EL (cell line): ENCODE results near the gene ZDHHC11.
"Not testable (repeated sequence)": the region's sequence is repeated elsewhere in the genome, so short reads cannot be mapped to it uniquely, and the experiment has no call there.

Experiments used
- DNase-seq: peaks from one replicate; pipeline ENCODE4 v3.0.0-alpha.2; 2016

Gene ZDHHC11

DNA sequence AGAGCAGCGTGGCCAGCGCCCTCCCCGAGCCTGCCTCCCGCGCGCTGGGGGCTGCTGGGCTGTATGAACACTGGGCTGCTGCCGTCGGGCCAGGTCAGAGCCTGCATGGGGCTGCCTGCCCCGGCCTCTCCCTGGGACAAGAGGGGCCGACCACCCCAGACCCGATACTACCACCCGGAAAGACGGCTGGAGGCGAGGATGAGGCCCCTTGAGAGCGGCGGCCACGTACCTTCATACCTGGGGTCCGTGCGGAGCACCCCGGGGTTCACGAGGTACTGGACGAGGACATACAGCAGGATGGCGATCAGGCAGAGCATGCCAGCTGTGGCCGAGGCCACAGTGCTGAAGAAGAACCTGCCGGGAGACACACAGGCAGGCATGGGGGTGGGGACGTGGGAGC is 7.4 kb downstream of the ZDHHC11 start:
- DNase-seq: not testable (repeated sequence)

DNA sequence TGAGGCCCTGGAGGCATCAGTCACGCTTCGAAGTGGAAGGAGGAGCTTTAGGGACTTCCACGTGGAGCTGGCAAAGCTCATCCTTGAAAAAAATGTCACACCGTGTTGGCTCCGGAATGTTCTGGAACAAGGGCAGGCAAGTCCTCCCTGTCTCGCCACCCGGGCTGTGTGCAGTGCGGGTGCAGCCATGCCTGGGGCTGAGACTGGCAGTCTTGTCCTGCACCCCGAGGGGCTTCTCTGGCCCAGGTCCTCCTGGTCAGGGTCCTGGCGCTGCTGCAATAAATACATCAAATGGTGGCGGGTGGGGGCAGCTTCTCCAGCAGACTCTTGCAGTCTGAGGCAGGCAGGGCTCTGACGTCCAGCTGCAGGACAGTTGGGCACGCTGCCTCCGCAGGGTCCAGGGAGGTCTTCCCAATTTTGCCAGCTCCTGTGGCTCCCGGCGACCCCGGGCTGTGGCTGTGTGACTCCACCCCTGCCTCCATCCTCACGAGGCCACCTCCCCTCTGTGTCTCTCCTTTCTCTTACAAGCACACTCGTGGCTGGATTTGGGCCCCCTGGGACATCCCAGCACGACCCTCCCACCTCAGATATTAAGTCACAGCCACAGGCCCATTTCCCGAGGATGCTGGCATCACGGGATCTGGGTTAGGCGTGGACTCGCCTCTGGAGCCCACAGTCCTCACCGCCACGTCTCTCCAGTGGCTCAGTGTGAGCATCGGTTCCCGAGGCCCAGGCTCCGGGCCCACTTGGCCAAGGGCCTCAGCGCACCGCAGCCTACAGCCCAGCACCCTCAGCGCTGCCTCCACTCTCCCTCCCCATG is 8.2 kb downstream of the ZDHHC11 start:
- DNase-seq: peak; percentile 0

DNA sequence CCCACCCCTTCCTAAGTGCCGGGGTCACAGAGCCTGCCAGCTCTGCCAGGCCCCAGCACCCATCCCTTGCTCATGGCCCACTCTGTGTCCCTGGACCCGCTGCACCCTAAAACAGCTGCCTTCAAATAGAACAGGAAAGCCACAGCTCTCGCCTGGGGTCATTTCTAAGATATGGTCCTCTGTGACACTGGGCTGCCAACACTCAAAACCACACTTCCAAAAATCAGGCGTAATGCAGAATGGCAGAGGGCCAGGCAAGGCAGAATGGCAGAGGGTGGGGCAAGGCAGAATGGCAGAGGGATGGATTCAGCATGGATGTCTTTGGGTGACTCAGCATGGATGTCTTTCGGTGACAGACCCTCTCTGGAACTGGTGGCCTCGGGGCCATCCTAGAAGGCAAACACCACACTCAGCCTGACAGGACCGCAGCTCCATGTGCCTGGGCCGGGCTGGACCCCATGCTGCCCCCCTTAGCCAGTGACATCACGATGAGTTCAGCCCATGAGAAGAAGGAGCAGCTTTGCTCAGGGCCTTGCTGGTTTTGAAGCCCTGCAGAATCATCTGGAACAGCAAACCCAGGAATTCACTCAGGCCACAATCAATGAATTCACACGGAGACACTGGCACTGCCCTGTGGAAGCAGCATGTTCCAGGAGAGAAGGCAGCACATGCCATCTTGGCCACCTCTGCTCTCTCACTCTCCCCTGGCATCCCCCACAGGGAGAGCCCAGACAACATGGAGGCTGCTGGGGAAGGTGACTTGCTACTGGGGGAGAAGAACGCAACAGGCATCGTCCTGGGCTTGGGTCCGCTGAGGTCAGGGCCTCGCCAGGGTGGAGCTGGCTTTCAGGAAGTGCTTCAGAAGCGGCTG is 9.0 kb downstream of the ZDHHC11 start:
- DNase-seq: peak; percentile 18

DNA sequence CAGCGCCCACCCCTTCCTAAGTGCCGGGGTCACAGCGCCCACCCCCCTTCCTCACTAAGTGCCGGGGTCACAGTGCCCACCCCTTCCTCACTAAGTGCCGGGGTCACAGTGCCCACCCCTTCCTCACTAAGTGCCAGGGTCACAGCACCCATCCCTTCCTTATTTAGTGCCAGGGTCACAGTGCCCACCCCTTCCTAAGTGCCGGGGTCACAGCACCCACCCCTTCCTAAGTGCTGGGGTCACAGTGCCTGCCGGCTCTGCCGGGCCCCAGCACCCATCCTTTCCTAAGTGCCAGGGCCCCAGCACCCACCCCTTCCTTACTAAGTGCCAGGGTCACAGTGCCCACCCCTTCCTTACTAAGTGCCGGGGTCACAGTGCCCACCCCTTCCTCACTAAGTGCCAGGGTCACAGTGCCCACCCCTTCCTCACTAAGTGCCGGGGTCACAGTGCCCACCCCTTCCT is 9.8 kb downstream of the ZDHHC11 start:
- DNase-seq: not testable (repeated sequence)

DNA sequence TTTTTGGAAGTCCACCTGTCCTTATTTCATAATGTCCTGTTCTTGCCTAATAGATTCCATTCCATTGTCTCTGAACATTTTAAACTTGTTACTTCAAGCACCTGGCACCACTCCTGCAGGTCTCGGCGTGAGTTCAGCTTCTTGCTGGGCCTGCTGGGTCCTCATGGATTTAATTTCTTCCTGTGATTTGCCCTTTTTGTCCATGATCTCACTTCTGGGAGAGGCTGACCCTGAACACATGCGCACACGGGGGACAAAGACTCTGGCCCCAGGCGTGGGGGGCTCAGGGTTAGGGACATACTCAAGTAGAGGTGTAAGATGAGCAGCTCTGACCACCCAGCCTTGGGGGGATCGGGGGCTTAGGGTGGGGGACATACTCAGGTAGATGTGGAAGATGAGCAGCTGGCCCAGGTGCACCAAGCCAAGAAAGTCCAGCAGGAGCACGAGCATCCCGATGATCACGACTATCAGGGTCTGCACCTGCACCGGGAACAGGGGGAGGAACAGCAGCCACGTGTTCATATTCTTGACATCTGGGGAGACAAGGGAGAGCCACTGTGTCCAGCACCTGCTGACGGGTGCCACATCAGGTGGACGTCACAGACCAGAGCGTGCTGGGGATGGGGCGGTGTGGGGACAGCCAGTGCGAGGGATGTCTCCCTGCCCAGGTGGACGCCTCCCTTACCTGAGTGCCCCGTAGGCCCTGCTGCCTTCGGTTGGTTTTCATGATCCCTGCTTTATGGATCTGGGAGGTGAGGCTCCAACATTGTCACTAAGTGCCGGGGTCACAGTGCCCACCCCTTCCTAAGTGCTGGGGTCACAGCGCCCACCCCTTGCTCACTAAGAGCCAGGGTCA is 10.4 kb downstream of the ZDHHC11 start:
- peak; percentile 0 for DNase-seq

DNA sequence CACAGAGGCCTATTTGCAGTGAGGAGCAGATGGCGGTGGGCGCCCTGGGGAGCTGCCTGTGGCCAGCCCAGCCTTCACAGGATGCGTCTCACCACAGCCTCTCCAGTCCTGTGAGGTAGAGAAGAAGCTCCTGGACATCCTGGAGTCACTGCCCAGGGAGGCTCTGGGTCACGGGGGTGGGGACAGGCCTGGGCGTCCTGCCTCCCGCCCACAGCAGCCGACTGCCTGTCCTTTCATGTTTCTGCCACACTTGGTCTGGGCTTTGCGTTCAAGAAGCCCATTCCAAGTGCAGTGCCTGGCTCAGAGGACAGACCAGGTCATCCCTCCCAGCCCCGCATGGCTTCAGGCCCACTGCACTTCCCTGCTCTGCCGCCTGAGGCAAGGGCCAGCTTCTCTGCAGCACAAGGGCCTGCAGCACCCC is 12.3 kb downstream of the ZDHHC11 start:
- peak; percentile 0 for DNase-seq

DNA sequence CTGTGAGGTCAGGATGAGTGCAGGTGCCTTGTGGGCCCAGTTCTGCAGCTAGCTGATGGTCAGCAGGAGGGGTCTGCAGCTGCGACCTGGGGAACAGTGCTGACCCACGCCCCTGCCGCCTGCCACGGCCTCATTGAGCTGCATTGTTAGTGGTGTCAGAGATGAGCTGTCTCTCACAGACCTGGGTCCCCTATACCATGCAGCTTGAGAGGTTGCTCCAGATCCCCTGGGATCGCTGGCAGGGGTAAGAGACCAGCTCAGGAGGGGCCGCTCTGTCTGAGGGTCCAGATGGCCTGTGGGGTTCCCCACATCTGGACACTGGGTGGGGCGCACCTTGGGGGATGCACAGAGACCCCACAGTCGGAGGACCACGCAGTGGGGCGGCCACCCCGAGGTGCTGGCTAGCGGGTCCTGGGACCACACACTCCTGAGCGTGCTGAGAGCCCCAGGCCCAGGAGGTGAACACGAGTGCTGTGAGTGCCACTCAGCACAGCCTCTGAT is 13.1 kb downstream of the ZDHHC11 start:
- DNase-seq: not testable (repeated sequence)

DNA sequence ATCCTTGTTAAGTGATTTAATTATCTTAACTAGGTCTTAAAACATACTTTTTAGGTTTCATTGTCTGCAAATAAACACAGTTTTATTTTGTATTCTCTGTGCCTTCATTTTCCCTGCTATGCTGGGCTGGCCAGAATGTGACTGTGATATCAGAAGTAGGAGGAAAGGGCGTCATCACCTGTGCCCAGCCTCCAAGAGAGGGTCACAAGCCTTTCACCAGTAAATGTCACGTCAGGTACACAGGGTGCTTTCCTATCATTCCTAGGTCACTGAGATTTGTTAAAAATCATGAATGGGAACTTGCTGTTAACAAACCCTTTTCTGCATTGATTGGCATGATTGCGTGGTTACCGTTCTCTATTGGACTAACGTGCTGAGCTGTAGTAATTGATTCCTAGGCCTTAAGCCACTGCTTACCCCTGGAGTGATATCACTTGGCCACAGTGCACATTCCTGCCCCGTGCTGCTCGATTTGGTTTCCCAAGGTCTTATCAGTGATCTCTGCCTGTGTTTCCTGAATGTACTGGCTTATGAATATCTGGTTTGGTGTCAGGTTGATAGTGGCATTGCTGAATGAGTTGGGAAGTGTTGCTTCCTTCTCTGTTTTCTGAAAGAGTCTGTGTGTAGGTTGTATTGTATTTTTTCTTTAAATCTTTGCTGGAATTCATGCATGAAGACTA is 14.7 kb downstream of the ZDHHC11 start:
- DNase-seq: not testable (repeated sequence)

DNA sequence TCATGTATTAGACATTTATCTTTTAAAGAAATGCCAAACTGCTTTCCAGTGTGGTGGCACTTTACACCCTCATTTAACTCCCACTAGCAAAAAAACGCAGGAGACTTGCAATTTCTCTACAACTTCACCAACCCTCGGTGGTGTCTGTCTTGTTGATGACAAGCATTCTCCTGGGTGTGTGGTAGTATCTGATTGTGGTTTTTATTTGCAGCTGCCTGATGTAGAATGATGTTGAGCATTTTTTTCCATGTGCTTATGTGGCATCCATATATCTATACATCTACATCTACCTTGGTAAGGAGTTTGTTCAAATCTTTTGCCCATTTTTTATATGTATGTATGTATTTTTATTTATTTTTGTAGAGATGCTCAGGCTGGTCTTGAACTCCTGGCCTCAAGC is 16.8 kb downstream of the ZDHHC11 start:
- DNase-seq: not testable (repeated sequence)

DNA sequence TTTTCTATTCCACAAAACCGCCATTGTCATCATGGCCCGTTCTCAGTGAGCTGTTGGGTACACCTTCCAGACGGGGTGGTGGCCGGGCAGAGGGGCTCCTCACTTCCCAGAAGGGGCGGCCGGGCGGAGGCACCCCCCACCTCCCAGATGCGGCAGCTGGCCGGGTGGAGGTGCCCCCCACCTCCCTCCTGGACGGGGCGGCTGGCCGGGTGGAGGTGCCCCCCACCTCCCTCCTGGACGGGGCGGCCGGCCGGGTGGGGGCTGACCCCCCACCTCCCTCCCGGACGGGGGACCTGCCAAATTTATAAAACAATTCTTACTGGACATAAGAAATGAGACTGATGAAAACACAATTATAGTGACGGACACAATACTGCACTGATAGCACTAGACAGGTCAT is 22.6 kb downstream of the ZDHHC11 start:
- DNase-seq: not testable (repeated sequence)

DNA sequence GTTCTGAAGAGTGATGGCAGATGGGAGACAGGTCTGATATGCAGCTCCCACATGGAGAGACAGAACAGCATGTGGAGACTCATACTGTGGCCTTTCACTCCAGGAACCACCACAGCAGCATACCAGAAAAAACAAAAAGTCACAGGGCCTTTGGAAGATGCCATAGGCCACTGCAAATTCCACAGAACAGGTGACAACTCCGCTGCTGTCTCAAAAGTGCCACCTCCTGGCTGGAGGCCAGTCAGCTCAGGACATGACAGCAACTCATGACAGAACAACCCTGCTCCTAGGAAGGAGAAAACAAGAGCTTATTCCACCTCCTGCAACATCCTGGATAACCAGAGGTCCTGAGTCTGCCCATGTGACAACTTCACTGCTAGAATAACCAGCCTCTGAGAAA is 25.2 kb downstream of the ZDHHC11 start:
- DNase-seq: not testable (repeated sequence)

DNA sequence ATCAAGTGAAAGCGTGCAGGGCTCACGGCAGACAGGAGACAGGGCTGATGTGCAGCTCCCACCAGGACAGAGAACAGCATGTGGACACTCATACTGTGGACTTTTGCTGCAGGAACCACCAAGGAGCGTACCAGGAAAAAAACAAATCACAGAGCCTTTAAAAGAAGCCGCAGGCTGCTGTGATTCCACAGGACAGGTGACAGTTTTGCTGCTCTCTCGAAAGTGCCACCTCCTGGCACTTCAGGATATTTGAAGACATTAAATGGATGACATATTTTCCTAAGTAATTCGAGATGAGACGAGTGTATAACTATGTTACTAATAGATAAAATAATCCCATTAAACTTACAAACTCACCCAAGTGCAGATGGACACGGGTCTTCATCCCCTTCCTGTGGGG is 29.3 kb downstream of the ZDHHC11 start:
- DNase-seq: no peak

DNA sequence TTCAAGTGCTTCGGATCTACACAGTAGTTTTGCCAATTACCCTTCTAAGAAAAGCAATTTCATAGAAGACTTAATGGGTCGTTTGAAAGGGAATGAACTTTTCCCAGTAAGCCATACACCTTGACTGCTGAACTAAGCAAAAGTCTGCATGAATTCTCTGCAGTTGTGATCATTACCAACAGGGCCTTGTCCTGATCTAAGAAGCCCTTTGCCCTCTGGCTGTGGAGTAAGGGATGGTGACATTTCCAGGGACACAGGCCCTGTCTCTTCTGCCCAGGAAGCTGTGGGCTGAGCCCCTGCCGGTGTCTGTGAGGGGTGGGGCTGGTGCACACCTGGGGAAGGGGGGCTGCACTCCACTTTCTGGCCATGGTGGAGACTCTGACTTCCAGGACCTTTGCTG is 30.5 kb downstream of the ZDHHC11 start:
- no peak for DNase-seq

DNA sequence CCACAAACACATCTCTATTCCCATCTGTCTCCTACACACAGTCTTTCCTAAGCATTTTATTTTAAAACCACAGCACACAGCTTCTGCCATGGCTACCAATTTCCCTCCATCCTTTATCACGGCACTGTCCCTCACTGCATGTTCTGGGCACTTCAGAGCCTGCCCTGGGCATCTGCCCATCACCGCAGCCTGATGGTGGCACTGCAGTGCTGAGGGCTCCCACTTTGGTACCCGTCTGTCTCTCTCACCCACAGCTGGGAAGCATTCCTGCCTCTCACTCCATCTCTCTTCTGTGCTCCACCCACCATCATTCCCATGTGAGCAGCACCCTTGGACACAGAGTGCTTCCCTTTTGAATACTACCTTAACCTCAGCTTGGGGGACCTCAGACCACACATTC is 31.7 kb downstream of the ZDHHC11 start:
- no peak for DNase-seq

DNA sequence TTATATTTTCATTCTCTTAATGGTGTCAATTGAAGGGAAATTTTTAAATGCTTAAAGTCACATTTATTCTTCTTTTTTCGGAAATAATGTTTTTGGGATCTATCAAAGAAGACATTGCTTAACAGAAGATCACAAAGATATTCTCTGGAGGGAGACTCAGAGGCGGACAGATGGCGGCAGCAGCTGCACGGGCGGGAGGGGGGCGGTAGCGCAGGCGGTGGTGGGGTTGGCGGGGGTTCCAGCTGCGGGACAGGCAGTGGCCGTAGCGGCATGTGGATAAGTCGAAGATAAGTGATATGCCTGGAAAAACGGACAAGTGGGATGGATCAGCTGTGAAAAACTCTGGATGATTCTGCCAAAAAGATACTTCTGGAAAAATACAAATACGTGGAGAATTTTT is 34.6 kb downstream of the ZDHHC11 start:
- DNase-seq: no peak

DNA sequence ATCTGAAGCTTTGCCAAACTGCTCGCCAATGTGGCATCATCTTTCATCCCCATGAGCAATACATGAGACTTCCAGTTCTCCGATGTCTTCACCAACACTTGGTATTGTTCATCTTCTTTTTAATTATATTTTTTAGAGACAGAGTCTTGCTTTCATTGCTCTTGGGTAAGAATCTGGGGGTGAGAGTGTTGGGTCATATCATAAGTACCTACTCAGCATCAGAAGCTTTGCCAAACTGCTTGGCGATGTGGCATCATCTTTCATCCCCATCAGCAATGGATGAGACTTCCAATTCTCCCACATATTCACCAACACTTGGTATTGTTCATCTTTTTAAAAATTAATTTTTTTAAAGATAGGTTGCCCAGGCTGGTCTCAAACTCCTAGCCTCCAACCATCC is 35.3 kb downstream of the ZDHHC11 start:
- no peak for DNase-seq

DNA sequence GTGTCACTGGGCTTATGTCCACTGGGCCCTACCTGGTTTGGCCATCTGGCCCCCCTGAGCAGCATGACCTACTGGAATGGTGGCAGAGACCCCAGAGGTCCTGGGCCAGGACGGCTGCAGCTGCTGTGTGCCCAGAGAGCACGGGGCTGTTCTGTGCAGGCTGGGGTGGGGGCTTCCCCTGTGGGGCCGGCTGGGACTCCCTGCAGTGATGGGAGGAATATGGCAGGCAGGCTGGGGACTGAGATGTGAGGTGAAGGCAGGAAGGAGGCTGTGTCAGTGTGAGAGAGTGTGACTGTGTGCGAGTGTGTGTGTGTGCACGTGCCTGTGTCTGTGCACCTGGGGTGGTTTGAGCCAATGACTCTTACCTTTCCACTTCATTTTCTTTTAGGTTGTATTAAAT is 37.2 kb downstream of the ZDHHC11 start:
- not testable (repeated sequence) for DNase-seq

DNA sequence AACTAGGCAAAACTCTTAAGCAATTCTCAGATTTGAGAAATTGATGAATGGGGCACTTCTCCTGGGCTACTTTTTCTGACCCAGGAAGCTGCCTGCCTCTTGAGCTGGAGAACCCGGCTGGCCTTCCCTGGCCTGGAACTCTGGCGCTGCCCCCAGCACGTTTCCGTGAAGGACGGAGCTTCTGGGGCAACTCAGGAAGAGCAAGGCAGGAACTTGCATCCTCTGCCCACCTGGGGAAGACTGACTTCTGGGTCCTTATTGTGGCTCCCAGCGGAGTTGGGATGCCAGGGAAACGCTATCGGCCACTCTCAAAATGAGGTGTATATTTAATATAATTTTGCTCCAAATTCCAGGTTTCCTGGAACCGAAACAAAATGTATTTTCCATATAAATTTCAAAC is 39.4 kb downstream of the ZDHHC11 start:
- not testable (repeated sequence) for DNase-seq

DNA sequence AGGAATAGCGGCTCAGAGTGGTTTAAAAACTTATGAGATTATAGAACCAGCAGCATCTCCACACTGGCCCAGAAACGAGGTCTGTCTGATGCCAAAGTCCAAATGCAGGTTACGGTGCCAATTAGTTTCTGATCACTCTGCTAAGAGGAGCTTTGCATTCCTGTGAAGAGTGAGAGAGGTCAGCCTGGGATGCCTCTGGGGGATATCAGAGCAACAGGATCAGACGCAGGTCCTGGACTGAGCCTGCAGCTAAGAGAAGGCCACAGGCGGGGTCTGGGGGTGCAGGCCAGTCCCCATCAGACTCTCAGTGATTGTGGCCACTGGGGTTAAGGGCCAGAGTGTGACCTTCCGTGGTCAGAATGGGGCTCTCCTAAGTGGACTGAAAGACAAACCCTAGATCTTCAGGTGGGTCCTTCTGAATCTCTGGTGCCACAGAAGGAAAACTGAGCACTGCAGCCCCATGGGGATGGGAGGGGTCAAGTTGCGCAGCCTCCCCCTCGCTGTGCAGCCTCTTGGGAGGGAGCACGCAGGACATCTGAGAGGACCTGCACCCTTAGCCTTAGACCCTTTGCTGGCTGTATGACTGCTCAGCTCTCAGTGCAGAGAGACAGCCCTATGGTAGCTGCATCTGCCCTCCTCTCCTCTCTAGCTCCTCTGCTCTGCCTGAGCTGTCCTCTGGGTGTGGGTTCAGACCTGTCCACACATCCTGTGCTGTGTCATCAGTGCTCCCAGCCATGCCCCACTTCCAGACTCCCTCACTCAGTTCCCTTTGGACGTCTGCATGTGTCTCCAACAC is 42.9 kb downstream of the ZDHHC11 start:
- DNase-seq: not testable (repeated sequence)

DNA sequence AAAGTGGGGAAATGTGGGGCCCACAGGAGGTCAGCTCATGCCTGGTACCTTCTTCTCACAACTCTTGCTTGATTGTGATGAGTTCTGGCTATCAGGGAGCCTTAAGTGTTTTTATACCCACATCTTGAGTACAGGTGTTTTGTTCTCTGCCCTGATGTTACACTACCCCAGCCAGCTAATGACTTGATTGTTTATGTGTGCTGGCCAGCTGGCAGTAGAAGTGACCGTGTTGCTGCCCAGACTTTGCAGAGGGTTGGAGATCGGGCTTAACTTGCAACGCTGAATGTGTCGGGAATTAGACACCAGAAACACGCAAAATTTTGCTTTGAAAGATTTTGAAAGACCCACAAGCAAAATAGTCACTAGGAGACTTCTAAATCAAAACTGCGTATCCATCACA is 49.3 kb downstream of the ZDHHC11 start:
- DNase-seq: no peak

DNA sequence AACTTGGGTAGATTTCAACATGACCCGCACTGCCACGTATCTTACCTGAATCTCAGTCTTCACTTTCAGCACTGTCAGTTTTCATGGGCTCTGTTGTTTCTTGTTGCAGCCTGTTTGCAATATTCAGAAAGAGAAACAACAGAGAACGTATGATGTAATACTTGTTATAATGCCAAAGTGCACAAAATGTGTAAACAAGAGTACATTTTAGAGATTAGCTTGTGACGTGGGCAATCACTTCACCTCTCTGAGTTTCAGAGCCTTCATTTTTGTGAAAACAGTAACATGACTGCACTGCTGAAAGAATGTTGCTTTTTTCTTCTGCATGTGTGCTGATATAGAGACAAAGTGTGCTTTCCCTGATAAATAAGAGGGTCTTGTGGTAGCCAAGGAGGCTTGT is 49.7 kb downstream of the ZDHHC11 start:
- DNase-seq: not testable (repeated sequence)
